WTC11 (cell line): ENCODE results near the gene SYPL1. TPM values are rescaled to one million over a fixed set of nuclear protein-coding genes. Genes with fewer than 3 reads are reported as not detected.

Experiments used
- ATAC-seq: fragments of 200-7000 bp; cut with Tn5 transposase; 2 replicates; pipeline ENCODE4 v1.10.0; 2021; ENCODE audit warnings: mild to moderate bottlenecking, moderate library complexity
- CTCF ChIA-PET: fragments of 300-600 bp; sonication (Branson Sonifier 250); formaldehyde crosslinking; loops from one replicate; lab custom pipeline; 2021; ENCODE audit warnings: antibody characterized with exemption; lab: Charles Lee
- POLR2A ChIA-PET: fragments of 350-600 bp; sonication (Branson Sonifier 250); formaldehyde crosslinking; loops from one replicate; lab custom pipeline; 2021; ENCODE audit warnings: antibody characterized with exemption; lab: Charles Lee
- DNase-seq: peaks from one replicate; pipeline ENCODE4 v3.0.0; 2021; ENCODE audit warnings: low spot score
- H3K27ac Mint-ChIP-seq: 2 replicates; pipeline ENCODE4 v1.8.0; 2021; ENCODE audit warnings: mixed read lengths
- H3K27me3 Mint-ChIP-seq: 2 replicates; pipeline ENCODE4 v1.8.0; 2021; ENCODE audit warnings: low read depth, mild to moderate bottlenecking, moderate library complexity, mixed read lengths
- H3K36me3 Mint-ChIP-seq: 2 replicates; pipeline ENCODE4 v1.8.0; 2021; ENCODE audit warnings: mixed read lengths
- H3K4me1 Mint-ChIP-seq: 2 replicates; pipeline ENCODE4 v1.8.0; 2022; ENCODE audit warnings: mixed read lengths
- H3K4me3 Mint-ChIP-seq: 2 replicates; pipeline ENCODE4 v1.8.0; 2021; ENCODE audit warnings: mild to moderate bottlenecking, moderate library complexity, mixed read lengths
- H3K9me3 Mint-ChIP-seq: 2 replicates; pipeline ENCODE4 v1.8.0; 2021; ENCODE audit warnings: mixed read lengths
- CDX4 ChIP-seq: fragments of 250-450 bp; sonication (Bioruptor Pico); IDR thresholded peaks from 2 replicates; pipeline ENCODE4 v1.9.0; 2021; ENCODE audit warnings: moderate library complexity, mild to moderate bottlenecking, inconsistent platforms, borderline replicate concordance
- ESRRA ChIP-seq: sonication (generic); formaldehyde crosslinking; IDR thresholded peaks from 2 replicates; pipeline ENCODE4 v1.8.1; 2022; ENCODE audit warnings: mild to moderate bottlenecking, missing genetic modification reagents, borderline replicate concordance
- GABPB1 ChIP-seq: sonication (generic); formaldehyde crosslinking; IDR thresholded peaks from 2 replicates; pipeline ENCODE4 v1.8.1; 2023; ENCODE audit warnings: mild to moderate bottlenecking, missing genetic modification reagents
- GTF2I ChIP-seq: fragments of 250-450 bp; sonication (Bioruptor Pico); conservative IDR thresholded peaks from 2 replicates; pipeline ENCODE4 v1.4.0; 2021; ENCODE audit warnings: mild to moderate bottlenecking
- IRF1 ChIP-seq: sonication (generic); formaldehyde crosslinking; IDR thresholded peaks from 2 replicates; pipeline ENCODE4 v1.8.0; 2023; ENCODE audit warnings: missing genetic modification reagents
- JAZF1 ChIP-seq: fragments of 250-450 bp; sonication (Bioruptor Pico); IDR thresholded peaks from 2 replicates; pipeline ENCODE4 v1.9.0; 2021; ENCODE audit warnings: moderate library complexity, mild to moderate bottlenecking, inconsistent platforms
- MXD4 ChIP-seq: fragments of 250-450 bp; sonication (Bioruptor Pico); IDR thresholded peaks from 2 replicates; pipeline ENCODE4 v1.8.0; 2021; ENCODE audit warnings: mild to moderate bottlenecking, moderate library complexity, borderline replicate concordance
- NFE2L1 ChIP-seq: sonication (generic); formaldehyde crosslinking; IDR thresholded peaks from 2 replicates; pipeline ENCODE4 v1.8.1; 2023; ENCODE audit warnings: missing genetic modification reagents
- RELA ChIP-seq: sonication (generic); formaldehyde crosslinking; IDR thresholded peaks from 2 replicates; pipeline ENCODE4 v1.8.1; 2022; ENCODE audit warnings: missing genetic modification reagents, mild to moderate bottlenecking, borderline replicate concordance
- SP1 ChIP-seq: sonication (generic); formaldehyde crosslinking; conservative IDR thresholded peaks from 2 replicates; pipeline ENCODE4 v1.8.1; 2022; ENCODE audit warnings: missing genetic modification reagents
- ZNF121 ChIP-seq: sonication (generic); formaldehyde crosslinking; IDR thresholded peaks from 2 replicates; pipeline ENCODE4 v1.8.0; 2023; ENCODE audit warnings: missing genetic modification reagents
- ZNF138 ChIP-seq: sonication (generic); formaldehyde crosslinking; conservative IDR thresholded peaks from 2 replicates; pipeline ENCODE4 v1.8.1; 2022; ENCODE audit warnings: mild to moderate bottlenecking, moderate library complexity, missing genetic modification reagents
- total RNA-seq: library from RNA; stranded (reverse); gene quantifications from 3 replicates; pipeline ENCODE4 v1.2.3, GENCODE V29; 2021
- TF ChIP-seq, protein P1 (sequence below): fragments of 250-450 bp; sonication (Bioruptor Pico); IDR thresholded peaks from 2 replicates; pipeline ENCODE4 v1.9.0; 2021; ENCODE audit warnings: mild to moderate bottlenecking
- TF ChIP-seq, protein P2 (sequence below): fragments of 250-450 bp; sonication (Bioruptor Pico); IDR thresholded peaks from 2 replicates; pipeline ENCODE4 v1.9.0; 2021; ENCODE audit warnings: mild to moderate bottlenecking
- TF ChIP-seq, protein P3 (sequence below): sonication (generic); formaldehyde crosslinking; IDR thresholded peaks from 2 replicates; pipeline ENCODE4 v1.8.0; 2022; ENCODE audit warnings: mild to moderate bottlenecking, missing genetic modification reagents
- TF ChIP-seq, protein P4 (sequence below): sonication (generic); formaldehyde crosslinking; IDR thresholded peaks from 2 replicates; pipeline ENCODE4 v1.8.0; 2023; ENCODE audit warnings: mild to moderate bottlenecking, missing genetic modification reagents
- TF ChIP-seq, protein P5 (sequence below): sonication (generic); formaldehyde crosslinking; IDR thresholded peaks from 2 replicates; pipeline ENCODE4 v1.8.1; 2023; ENCODE audit warnings: mild to moderate bottlenecking, missing genetic modification reagents

SYPL1 gene
- total RNA-seq, 1 experiment from 2014 or later: 54.8 TPM

GRCh38 chr7:106052681-106053080 is 59.4 kb downstream of the SYPL1 start (continued):
- TF ChIP-seq, protein P1, sequence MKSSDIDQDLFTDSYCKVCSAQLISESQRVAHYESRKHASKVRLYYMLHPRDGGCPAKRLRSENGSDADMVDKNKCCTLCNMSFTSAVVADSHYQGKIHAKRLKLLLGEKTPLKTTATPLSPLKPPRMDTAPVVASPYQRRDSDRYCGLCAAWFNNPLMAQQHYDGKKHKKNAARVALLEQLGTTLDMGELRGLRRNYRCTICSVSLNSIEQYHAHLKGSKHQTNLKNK (CRISPR knock-in tag): no peak
- TF ChIP-seq JAZF1 (no peak), GABPB1 (no peak), ZNF121 (CRISPR knock-in tag) (no peak), IRF1 (CRISPR knock-in tag) (no peak), CDX4 (CRISPR knock-in tag) (no peak), SP1 (CRISPR knock-in tag) (no peak), GTF2I (CRISPR knock-in tag) (no peak), RELA (CRISPR knock-in tag) (no peak), ZNF138 (no peak), MXD4 (CRISPR knock-in tag) (no peak)
- TF ChIP-seq, protein P2, sequence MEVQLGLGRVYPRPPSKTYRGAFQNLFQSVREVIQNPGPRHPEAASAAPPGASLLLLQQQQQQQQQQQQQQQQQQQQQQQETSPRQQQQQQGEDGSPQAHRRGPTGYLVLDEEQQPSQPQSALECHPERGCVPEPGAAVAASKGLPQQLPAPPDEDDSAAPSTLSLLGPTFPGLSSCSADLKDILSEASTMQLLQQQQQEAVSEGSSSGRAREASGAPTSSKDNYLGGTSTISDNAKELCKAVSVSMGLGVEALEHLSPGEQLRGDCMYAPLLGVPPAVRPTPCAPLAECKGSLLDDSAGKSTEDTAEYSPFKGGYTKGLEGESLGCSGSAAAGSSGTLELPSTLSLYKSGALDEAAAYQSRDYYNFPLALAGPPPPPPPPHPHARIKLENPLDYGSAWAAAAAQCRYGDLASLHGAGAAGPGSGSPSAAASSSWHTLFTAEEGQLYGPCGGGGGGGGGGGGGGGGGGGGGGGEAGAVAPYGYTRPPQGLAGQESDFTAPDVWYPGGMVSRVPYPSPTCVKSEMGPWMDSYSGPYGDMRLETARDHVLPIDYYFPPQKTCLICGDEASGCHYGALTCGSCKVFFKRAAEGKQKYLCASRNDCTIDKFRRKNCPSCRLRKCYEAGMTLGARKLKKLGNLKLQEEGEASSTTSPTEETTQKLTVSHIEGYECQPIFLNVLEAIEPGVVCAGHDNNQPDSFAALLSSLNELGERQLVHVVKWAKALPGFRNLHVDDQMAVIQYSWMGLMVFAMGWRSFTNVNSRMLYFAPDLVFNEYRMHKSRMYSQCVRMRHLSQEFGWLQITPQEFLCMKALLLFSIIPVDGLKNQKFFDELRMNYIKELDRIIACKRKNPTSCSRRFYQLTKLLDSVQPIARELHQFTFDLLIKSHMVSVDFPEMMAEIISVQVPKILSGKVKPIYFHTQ: no peak
- TF ChIP-seq, protein P3, sequence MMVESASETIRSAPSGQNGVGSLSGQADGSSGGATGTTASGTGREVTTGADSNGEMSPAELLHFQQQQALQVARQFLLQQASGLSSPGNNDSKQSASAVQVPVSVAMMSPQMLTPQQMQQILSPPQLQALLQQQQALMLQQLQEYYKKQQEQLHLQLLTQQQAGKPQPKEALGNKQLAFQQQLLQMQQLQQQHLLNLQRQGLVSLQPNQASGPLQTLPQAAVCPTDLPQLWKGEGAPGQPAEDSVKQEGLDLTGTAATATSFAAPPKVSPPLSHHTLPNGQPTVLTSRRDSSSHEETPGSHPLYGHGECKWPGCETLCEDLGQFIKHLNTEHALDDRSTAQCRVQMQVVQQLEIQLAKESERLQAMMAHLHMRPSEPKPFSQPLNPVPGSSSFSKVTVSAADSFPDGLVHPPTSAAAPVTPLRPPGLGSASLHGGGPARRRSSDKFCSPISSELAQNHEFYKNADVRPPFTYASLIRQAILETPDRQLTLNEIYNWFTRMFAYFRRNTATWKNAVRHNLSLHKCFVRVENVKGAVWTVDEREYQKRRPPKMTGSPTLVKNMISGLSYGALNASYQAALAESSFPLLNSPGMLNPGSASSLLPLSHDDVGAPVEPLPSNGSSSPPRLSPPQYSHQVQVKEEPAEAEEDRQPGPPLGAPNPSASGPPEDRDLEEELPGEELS (CRISPR knock-in tag): no peak

DNA sequence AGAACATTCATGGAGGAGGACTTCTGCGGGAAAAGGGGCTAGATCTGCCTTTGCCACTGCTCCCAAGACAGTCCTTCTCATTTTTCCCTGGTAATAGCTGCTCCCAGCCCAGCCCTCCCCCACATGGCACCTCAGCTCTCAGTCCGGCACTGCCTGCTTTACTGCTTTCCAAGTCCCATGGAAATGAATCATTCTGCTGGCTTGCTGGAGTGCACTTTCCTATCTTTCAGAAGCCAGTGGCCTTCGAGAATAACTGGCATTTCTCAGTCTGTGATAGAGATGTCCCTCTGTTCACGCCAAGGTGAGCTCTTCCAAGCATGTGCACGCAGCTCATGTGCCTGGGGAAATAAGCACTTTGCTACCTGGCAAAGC is 61.4 kb downstream of the SYPL1 start:
- H3K4me1 Mint-ChIP-seq: peaks cover 19% of the 10 kb centered on the region
- no peak overlapping the region for H3K4me3 Mint-ChIP-seq
- TF ChIP-seq ESRRA (CRISPR knock-in tag) (no peak), NFE2L1 (CRISPR knock-in tag) (no peak), ZNF138 (no peak)
- TF ChIP-seq, protein P4, sequence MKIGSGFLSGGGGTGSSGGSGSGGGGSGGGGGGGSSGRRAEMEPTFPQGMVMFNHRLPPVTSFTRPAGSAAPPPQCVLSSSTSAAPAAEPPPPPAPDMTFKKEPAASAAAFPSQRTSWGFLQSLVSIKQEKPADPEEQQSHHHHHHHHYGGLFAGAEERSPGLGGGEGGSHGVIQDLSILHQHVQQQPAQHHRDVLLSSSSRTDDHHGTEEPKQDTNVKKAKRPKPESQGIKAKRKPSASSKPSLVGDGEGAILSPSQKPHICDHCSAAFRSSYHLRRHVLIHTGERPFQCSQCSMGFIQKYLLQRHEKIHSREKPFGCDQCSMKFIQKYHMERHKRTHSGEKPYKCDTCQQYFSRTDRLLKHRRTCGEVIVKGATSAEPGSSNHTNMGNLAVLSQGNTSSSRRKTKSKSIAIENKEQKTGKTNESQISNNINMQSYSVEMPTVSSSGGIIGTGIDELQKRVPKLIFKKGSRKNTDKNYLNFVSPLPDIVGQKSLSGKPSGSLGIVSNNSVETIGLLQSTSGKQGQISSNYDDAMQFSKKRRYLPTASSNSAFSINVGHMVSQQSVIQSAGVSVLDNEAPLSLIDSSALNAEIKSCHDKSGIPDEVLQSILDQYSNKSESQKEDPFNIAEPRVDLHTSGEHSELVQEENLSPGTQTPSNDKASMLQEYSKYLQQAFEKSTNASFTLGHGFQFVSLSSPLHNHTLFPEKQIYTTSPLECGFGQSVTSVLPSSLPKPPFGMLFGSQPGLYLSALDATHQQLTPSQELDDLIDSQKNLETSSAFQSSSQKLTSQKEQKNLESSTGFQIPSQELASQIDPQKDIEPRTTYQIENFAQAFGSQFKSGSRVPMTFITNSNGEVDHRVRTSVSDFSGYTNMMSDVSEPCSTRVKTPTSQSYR: no peak
- TF ChIP-seq, protein P5, sequence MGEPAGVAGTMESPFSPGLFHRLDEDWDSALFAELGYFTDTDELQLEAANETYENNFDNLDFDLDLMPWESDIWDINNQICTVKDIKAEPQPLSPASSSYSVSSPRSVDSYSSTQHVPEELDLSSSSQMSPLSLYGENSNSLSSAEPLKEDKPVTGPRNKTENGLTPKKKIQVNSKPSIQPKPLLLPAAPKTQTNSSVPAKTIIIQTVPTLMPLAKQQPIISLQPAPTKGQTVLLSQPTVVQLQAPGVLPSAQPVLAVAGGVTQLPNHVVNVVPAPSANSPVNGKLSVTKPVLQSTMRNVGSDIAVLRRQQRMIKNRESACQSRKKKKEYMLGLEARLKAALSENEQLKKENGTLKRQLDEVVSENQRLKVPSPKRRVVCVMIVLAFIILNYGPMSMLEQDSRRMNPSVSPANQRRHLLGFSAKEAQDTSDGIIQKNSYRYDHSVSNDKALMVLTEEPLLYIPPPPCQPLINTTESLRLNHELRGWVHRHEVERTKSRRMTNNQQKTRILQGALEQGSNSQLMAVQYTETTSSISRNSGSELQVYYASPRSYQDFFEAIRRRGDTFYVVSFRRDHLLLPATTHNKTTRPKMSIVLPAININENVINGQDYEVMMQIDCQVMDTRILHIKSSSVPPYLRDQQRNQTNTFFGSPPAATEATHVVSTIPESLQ (CRISPR knock-in tag): no peak
- TF ChIP-seq, protein P3 (CRISPR knock-in tag): no peak
- H3K9me3 Mint-ChIP-seq: peaks cover 11% of the 10 kb centered on the region
- CTCF ChIA-PET: interaction anchor here (0.8 to 1.7 kb wide), 8 partner anchors 21 to 362 kb away, joined by 3 to 14 read pairs (median 6); no protein-coding TSS in a partner anchor
- no peak for DNase-seq
- peaks cover 5% of the 10 kb centered on the region; the same call in 1 of the 2 replicates for H3K36me3 Mint-ChIP-seq
- POLR2A ChIA-PET: interaction anchor here (0.6 to 0.7 kb wide), 2 partner anchors 56 to 385 kb away, joined by 5 to 9 read pairs; no protein-coding TSS in a partner anchor
- H3K27ac Mint-ChIP-seq: no peak overlapping the region
- no peak for ATAC-seq
- peaks cover 2% of the 10 kb centered on the region for H3K27me3 Mint-ChIP-seq
